Heart right ventricle (tissue), 16 donors: ENCODE results near the gene TICRR. TPM values are rescaled to one million over a fixed set of nuclear protein-coding genes. Genes with fewer than 3 reads are reported as not detected.

Source experiments
- ATAC-seq, 8 donors: fragments of 200-7000 bp; cut with Tn5 transposase; one replicate each; pipeline ENCODE4 v1.9.1; 2020; ENCODE audit warnings: mild to moderate bottlenecking in 8 of 8, moderate library complexity in 8 of 8, moderate number of reproducible peaks in 1 of 8
- DNase-seq, 2 donors: peaks; one replicate each; pipeline ENCODE4 v3.0.0-alpha.2; 2020
- H3K27ac ChIP-seq, 10 donors: fragments of 200-600 bp; sonication (generic) in 2 of 10; one replicate each; pipeline versions ENCODE4 v1.5.0 to v1.8.0; 2020 to 2022; ENCODE audit warnings: mild to moderate bottlenecking in 3 of 10
- H3K27me3 ChIP-seq, 7 donors: fragments of 200-600 bp; one replicate each; pipeline ENCODE4 v1.8.0; 2021 to 2022; ENCODE audit warnings: mild to moderate bottlenecking in 2 of 7
- H3K36me3 ChIP-seq, 9 donors: fragments of 200-600 bp; sonication (generic) in 1 of 9; one replicate each; pipeline versions ENCODE4 v1.5.0 to v1.8.0; 2020 to 2022; ENCODE audit warnings: mild to moderate bottlenecking in 2 of 9
- H3K4me1 ChIP-seq, 9 donors: fragments of 200-600 bp; sonication (generic) in 1 of 9; one replicate each; pipeline versions ENCODE4 v1.5.0 to v1.8.0; 2020 to 2022; ENCODE audit warnings: mild to moderate bottlenecking in 4 of 9
- H3K4me3 ChIP-seq, 10 donors: fragments of 200-600 bp; sonication (generic) in 2 of 10; one replicate each; pipeline versions ENCODE4 v1.5.0 to v1.8.0; 2020 to 2022; ENCODE audit warnings: mild to moderate bottlenecking in 7 of 10, moderate library complexity in 2 of 10
- H3K9me3 ChIP-seq, 11 donors: fragments of 200-600 bp in 10 of 11; sonication (generic) in 2 of 11; one replicate each; pipeline versions ENCODE4 v1.5.0 to v1.8.0; 2013 to 2022; ENCODE audit warnings: mild to moderate bottlenecking in 2 of 11, control low read depth in 1 of 11, moderate library complexity in 1 of 11
- WGBS, 2 donors: extraction: QIAGEN DNeasy Blood & Tissue Kit; methylation state at CpG; one replicate each; pipeline ENCODE4 v1.1.7; 2013; ENCODE audit warnings: inconsistent platforms in 1 of 2; 5-methylcytosine and 5-hydroxymethylcytosine counted together
- intact Hi-C, 10 donors: fragments of 100-400 bp; cut with DNase I; formaldehyde crosslinking; loops; one replicate each; pipeline versions ENCODE4 v1.11.1 to v1.14.2; 2022
- polyA plus RNA-seq, 2 donors: library from polyadenylated mRNA; stranded (reverse); fragments of 200-250 nt; gene quantifications; one replicate each; pipeline ENCODE4 v1.2.3, GENCODE V29; 2013
- total RNA-seq, 10 donors: library from RNA; stranded (reverse); fragmentation: NEBNext Ultra II Directional in 3 of 10; extraction: Animal tissue kit (Norgen Biotek cat#: 25700) in 3 of 10; gene quantifications; one replicate each; pipeline versions ENCODE4 v1.2.1 to v1.2.4, GENCODE V29; 2021 to 2023
- TF ChIP-seq, protein P1 (sequence below), 9 donors: fragments of 200-600 bp; sonication (generic) in 2 of 9; IDR thresholded peaks; one replicate each; pipeline versions ENCODE4 v1.5.0 to v1.8.0; 2021 to 2022; ENCODE audit warnings: antibody characterized with exemption in 9 of 9, mild to moderate bottlenecking in 5 of 9, moderate library complexity in 1 of 9
- donor health status: Arrhythmogenic right ventricular cardiomyopathy.
- donor health status: ischemic (EF 13 %, LVEDD 7.1; RV severe dilation, severe dysfunction).
- donor health status: healthy with polysubstance abuse.
- donor health status: DM: no; HTN: yes; CAD: no.
- donor health status: DM: no; HTN: no; CAD: no.
- donor health status: ischemic (EF 25% LVEDD 6.9; RV normal size, moderate dysfunction).
- donor health status: ischemic (EF 25% LVEDD 5.7; RV mildly dilated, moderate dysfunction).
- donor health status: healthy.
- donor health status: DM: yes; HTN: yes; CAD: no.
- donor health status: Ischemic cardiomyopathy.
- donor health status: ischemic (EF 35%, LVEDD 5.7; RV mildly dilated, moderate dysfunction).
- donor health status: nonischemic (EF 11% LVEDD 7.7; RV severe dilation, severe dysfunction).
- donor health status: DM: yes; HTN: yes; CAD: no.
- donor health status: PGD.
- donor health status: ischemic (EF 29% LVEDD 5.4; RV normal size, mild dysfunction).
- donor health status: nonischemic (EF 23%, LVEDD 6.1; RV moderate dilation, normal function).

The TICRR gene
- total and polyA plus RNA-seq, 12 donors = under 0.01 to 0.93 (median 0.05) TPM; not detected in 6

DNA sequence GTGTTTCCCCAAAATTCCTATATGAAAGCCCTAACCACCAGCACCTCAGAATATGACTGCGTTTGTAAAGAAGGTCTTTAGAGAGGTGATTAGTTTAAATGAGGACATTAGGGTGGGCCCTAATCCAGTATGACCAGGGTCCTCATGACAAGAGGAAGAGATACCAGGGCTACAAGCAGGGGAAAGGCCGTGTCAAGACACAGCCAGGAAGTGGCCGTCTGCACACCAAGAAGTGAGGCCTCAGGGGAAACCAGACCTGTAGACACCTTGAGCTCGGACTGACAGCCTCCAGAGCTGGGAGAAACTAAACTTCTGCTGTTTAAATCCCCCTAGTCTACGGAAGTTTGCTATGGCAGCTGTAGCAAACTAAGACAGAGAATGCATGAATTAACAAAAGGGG lies 65.8 kb downstream of the TICRR start:
- intact Hi-C loops = loop anchor here in 1 of 10 donors (10.0 kb wide), 1 partner anchor 54 kb away; the partner anchor contains the start of genes PEX11A and WDR93
- Histone ChIP-seq H3K9me3 (no peaks in the 10 kb centered on the region), H3K4me1 (peaks cover 0 to 6% (median 0%) of the 10 kb centered on the region in 9 donors), H3K27me3 (no peaks in the 10 kb centered on the region), H3K4me3 (no peak overlapping the region), H3K27ac (no peak overlapping the region), H3K36me3 (peaks cover 0 to 14% (median 0%) of the 10 kb centered on the region in 9 donors)
- ATAC-seq (no peak), DNase-seq (no peak)
- WGBS, 2 donors = 77 to 78% methylated on average over 5 of the region's 5 CpGs
- TF ChIP-seq, protein P1, sequence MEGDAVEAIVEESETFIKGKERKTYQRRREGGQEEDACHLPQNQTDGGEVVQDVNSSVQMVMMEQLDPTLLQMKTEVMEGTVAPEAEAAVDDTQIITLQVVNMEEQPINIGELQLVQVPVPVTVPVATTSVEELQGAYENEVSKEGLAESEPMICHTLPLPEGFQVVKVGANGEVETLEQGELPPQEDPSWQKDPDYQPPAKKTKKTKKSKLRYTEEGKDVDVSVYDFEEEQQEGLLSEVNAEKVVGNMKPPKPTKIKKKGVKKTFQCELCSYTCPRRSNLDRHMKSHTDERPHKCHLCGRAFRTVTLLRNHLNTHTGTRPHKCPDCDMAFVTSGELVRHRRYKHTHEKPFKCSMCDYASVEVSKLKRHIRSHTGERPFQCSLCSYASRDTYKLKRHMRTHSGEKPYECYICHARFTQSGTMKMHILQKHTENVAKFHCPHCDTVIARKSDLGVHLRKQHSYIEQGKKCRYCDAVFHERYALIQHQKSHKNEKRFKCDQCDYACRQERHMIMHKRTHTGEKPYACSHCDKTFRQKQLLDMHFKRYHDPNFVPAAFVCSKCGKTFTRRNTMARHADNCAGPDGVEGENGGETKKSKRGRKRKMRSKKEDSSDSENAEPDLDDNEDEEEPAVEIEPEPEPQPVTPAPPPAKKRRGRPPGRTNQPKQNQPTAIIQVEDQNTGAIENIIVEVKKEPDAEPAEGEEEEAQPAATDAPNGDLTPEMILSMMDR (IDR thresholded peaks at IDR 0.05) = no peak

DNA sequence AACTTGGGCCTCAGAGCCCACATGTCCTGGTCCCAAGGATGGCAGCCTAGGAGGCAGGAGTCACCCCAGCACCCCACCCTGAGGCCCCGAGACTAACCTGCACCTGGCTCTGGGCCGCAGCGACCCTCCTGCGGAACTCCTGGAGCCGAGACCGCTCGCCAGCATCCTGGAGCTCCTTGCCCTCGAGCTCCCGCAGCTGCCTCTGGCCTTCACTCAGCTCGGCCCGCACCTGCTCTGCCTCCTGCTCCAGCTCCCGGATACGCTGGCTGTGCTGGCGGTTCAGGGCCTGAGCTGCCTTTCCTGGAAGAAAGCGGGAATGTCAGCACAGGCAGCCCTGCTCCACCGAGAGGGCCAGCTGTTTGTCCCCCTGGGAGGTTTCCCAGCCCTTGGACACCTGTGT lies 66.8 kb downstream of the TICRR start:
- no peaks in the 10 kb centered on the region for H3K9me3 ChIP-seq
- peaks cover 0 to 8% (median 0%) of the 10 kb centered on the region in 9 donors for H3K4me1 ChIP-seq
- 94% methylated on average over 16 of the region's 16 CpGs for WGBS, 2 donors
- H3K4me3 ChIP-seq = no peak overlapping the region
- ATAC-seq = peak in 3 of 8 donors; percentile 4 to 18 (median 8)
- no peak for DNase-seq
- H3K27ac ChIP-seq = peak overlapping the region in 3 of 10 donors; percentile 8 to 67 (median 20)
- TF ChIP-seq, protein P1 (IDR thresholded peaks at IDR 0.05) = no peak
- no peaks in the 10 kb centered on the region for H3K27me3 ChIP-seq
- peaks cover 0 to 14% (median 0%) of the 10 kb centered on the region in 9 donors for H3K36me3 ChIP-seq
- intact Hi-C loops = loop anchor here in 1 of 10 donors (10.0 kb wide), 1 partner anchor 53 kb away; the partner anchor contains the start of genes PEX11A and WDR93

- 94 to 97% methylated on average over 8 of the region's 8 CpGs for WGBS, 2 donors
- Histone ChIP-seq H3K36me3 (peaks cover 0 to 26% (median 0%) of the 10 kb centered on the region in 9 donors), H3K4me3 (no peak overlapping the region), H3K4me1 (peaks cover 0 to 12% (median 0%) of the 10 kb centered on the region in 9 donors), H3K27me3 (peaks cover 0 to 5% (median 0%) of the 10 kb centered on the region in 7 donors), H3K9me3 (no peaks in the 10 kb centered on the region), H3K27ac (no peak overlapping the region)
- TF ChIP-seq, protein P1 (IDR thresholded peaks at IDR 0.05) = no peak
- intact Hi-C loops = loop anchor here in 3 of 10 donors (2.0 to 10.0 kb wide), 3 partner anchors 49 to 103 kb away; partner anchors contain the start of genes PEX11A (in 1 of the 3) and WDR93 (in 1 of the 3)
- DNase-seq (no peak), ATAC-seq (no peak)
These were observed 70.4 kb downstream of the TICRR start for GRCh38 chr15:89645680-89646079.

DNA sequence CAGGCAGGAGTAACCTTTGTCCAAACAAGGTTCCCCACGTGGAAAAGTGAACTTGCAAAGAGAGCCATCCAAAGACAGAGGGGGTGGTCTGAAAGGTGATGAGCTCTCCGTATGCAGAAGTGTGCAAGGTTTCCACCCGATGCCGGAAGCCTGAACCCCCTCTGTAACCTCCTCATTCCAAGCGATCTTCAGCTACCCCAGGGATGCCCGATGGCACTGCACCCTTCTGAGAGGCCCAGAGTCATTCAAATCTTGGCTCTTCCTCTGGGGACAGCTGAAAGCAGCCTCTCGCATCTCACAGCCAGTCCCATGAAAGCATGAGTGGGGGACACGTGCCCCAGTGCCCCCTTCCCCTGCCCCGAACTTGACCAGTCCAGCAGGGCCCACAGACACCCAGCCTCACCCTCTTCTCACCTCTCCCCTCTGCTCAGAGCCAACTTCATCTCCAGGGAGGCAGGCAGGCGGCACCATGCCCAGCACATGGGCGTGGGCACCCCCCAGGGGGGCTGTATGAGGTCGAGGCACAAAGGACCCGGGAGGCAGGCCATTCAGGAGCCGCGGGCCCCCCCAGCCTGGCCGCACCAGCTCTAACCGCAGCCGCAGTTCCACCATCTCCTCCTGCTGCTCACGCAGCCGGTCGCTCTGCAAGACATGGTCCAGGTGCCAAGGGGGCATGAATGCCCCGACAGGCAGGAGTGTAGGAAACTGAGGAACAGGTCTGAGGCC lies 71.3 kb downstream of the TICRR start:
- no peak overlapping the region for H3K4me3 ChIP-seq
- no peak overlapping the region for H3K27ac ChIP-seq
- H3K36me3 ChIP-seq = peaks cover 0 to 22% (median 0%) of the 10 kb centered on the region in 9 donors
- WGBS, 2 donors = 86 to 88% methylated on average over 22 of the region's 22 CpGs
- H3K9me3 ChIP-seq = no peaks in the 10 kb centered on the region
- peak in 4 of 8 donors; percentile 2 to 28 (median 6) for ATAC-seq
- DNase-seq = no peak
- TF ChIP-seq, protein P1 (IDR thresholded peaks at IDR 0.05) = no peak
- H3K4me1 ChIP-seq = peaks cover 0 to 12% (median 0%) of the 10 kb centered on the region in 9 donors
- intact Hi-C loops = loop anchor here in 3 of 10 donors (2.0 to 10.0 kb wide), 3 partner anchors 48 to 102 kb away; partner anchors contain the start of genes PEX11A (in 1 of the 3) and WDR93 (in 1 of the 3)
- H3K27me3 ChIP-seq = peaks cover 0 to 5% (median 0%) of the 10 kb centered on the region in 7 donors
